SK-MEL-5 (cell line): ENCODE data around the gene SGSM1. TPM values are rescaled to one million over a fixed set of nuclear protein-coding genes. Genes with fewer than 3 reads are reported as not detected.

Experiments used
- DNase-seq: peaks from one replicate; pipeline ENCODE4 v3.0.0-alpha.2; 2016; ENCODE audit warnings: low read depth, low spot score
- in situ Hi-C: cut with HindIII; loops from 2 replicates; pipeline ENCODE4 v1.10.0; 2016; ENCODE audit warnings: low sequenced_read_pairs, high pct_unique_total_duplicates, low pct_unique_long_range_greater_than_20kb
- polyA plus RNA-seq, 2 experiments: library from polyadenylated mRNA; depleted of rRNA; stranded (reverse); fragments of >200 nt; gene quantifications; 2 replicates each; pipeline ENCODE4 v1.2.3, GENCODE V29; 2015
- total RNA-seq: library from RNA; depleted of rRNA; stranded (reverse); fragments of >200 nt; shearing (Covaris generic); gene quantifications from 2 replicates; pipeline ENCODE4 v1.2.3, GENCODE V29; 2014; rRNA removed

SGSM1 gene, protein sequence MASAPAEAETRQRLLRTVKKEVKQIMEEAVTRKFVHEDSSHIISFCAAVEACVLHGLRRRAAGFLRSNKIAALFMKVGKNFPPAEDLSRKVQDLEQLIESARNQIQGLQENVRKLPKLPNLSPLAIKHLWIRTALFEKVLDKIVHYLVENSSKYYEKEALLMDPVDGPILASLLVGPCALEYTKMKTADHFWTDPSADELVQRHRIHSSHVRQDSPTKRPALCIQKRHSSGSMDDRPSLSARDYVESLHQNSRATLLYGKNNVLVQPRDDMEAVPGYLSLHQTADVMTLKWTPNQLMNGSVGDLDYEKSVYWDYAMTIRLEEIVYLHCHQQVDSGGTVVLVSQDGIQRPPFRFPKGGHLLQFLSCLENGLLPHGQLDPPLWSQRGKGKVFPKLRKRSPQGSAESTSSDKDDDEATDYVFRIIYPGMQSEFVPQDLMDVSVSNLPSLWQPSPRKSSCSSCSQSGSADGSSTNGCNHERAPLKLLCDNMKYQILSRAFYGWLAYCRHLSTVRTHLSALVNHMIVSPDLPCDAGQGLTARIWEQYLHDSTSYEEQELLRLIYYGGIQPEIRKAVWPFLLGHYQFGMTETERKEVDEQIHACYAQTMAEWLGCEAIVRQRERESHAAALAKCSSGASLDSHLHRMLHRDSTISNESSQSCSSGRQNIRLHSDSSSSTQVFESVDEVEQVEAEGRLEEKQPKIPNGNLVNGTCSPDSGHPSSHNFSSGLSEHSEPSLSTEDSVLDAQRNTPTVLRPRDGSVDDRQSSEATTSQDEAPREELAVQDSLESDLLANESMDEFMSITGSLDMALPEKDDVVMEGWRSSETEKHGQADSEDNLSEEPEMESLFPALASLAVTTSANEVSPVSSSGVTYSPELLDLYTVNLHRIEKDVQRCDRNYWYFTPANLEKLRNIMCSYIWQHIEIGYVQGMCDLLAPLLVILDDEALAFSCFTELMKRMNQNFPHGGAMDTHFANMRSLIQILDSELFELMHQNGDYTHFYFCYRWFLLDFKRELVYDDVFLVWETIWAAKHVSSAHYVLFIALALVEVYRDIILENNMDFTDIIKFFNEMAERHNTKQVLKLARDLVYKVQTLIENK
- 0.03 TPM in 1 of 2 replicates, not detected in the other for total RNA-seq
- 0.01 TPM in 1 of 2 replicates, not detected in the other for polyA plus RNA-seq (2015; cell fraction: cytosol; rRNA removed)
- not detected in 2 replicates for polyA plus RNA-seq (2015; cell fraction: nucleus; rRNA removed)

DNA sequence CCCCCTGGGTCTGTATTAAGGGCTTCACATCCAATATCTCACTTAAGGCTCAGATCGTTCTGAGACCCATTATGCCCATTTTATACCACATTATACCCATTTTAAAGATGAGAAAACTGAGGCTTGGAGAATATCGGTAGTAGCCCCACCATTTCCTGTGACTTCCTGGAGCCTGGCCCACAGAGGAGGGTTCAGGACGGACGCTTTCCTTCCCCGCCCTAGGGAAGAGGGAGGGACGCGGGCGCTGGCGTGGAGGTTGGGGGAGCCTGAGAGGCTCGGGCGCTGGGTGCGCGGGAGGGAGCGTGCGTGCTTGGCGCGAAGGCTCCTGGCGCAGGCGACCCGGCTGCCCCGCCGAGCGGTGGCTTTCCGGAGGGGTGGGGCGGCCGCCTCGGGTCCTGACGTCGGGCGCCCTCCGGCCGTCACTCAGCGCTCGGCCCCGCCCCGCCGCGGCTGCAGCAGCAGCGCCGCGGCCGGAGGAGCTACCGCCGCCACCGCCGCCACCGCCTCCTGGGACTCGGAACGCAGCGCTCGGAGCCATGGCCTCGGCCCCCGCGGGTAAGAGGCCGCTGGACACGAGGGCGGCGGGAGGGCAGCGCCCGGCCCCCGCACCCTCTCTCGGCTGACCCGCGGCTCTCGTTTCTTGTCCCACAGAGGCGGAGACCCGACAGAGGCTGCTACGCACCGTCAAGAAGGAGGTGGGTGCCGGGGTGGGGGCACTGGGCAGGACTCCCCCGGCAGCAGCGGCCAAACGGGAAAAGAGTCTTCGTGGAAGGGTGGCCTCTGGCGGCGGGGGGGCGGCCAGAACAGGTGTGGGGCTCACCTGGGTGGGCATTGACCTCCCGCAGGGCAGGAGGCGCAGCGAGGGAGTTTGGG lies at the start of gene SGSM1:
Gene SGSM1, plus strand, starts transcription at position 422 of the 873 bp plus-strand sequence. Its CDS starts 115 bp downstream, at position 537.
- in situ Hi-C loops = no loop called here

DNA sequence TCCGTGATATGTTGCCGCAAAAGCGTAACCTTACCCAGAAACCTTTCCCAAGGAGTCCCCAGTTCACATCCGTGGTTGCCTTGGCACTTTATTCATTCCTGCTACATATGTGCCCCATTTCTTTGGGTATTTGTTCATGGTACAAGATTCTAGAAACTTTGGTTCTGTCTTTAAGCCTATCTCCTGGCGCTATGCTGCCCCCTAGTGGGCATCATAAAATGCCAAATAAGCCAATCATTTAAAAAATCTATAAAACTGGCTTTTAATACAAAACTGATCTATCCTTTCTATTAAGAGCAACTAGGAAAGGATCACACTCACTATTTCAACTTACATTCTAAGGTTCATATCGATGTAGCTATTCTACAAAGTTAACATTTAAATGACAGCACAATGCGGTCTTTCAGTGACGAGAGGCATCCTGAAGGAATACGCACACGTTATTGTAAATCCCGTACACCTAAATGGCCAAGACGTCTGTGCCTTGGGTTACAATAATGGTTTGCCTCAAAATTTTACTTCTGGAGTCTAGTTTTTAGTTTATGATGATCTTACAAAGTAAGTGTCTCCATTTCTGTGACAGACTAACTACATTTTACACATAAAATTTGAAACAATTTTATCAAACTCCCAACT lies 47.7 kb upstream of the SGSM1 start:
- in situ Hi-C loops = no loop called here
- DNase-seq = peak; percentile 70

More for the DNA sequence above, at the start of gene SGSM1:
- peak; percentile 72 for DNase-seq

DNA sequence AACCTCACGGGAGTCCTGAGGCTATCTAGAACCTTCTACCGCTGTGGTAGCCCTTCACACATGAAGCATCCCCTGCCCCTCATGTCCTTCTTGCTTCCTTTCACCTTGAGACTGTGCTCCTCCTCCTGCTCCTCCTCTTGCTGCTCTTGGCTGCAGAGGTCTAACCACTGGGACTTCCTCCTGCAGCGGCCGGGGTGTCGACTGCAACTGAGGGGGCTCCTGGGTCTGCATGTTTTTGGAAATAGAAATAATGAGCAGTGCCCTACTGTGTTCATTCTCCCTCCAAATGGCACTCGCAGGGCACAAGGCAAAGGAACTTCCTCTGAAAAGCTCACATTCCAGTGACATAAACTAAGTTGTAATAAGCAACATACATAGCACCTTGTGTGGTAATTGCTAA lies 46.2 kb upstream of the SGSM1 start:
- DNase-seq = no peak
- in situ Hi-C loops = no loop called here

DNA sequence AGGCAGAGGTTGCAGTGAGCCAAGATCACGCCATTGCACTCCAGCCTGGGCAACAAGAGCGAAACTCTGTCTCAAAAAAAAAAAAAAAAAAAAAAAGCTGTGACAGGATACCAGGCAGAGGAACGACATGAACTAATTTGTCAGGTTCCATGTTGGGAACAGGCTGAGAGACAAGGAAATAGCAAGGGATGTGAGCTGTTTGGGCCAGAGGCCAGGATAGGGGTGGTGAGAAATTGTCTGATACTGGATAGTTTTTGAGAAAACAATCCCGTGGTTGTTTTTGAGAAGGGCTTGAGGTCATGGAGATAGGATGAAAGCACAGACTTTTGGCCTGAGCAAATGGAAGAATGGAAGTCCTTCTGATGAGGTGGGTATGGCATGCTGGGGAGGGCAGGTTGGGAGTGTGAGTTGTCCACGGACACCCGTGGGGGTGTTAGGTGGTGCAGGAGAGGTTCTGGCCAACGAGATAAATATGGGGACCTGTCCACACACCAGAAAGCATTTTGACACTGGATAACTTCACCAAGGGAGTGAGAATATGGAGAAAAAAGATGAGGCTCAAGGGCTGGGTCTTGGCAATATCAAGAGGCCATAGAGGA lies 45.2 kb upstream of the SGSM1 start:
- DNase-seq = peak; percentile 67
- in situ Hi-C loops = no loop called here

DNA sequence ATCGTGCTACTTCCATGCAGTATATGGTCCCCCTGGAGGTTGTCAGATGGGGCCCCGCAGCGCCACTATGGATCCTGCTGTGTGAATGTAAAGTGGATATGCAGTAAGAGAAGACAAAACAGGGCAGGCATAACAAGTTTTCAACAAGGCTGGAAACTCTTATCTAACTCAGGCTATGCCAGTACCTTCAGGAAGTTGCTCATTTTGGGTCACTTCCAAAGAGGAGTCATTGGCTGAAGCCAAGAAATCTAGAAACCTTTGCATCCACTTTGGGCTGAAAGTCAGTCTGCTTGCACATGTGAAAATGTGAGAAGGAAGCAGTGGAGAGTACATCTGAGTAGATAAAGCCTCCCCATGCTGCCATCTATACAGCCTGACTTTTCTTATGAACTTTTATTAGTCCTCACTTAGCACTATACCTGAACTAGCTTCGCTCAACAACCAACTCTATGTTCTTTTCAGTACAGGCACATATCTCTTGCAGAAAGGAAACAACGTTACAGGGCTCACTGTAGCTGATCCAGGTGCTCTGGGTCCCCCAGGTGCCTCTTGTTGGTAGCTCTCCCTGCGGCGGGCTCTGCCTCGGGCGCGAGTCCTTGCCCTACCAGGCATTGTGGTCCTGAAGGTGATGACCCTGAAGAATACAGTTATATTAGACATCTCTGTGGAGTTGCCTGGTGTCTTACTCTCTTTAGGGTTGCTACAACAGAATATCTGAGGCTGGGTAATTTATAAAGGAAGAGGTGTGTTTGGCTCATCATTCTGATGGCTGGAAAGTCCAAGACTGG lies 43.9 kb upstream of the SGSM1 start:
- no peak for DNase-seq

DNA sequence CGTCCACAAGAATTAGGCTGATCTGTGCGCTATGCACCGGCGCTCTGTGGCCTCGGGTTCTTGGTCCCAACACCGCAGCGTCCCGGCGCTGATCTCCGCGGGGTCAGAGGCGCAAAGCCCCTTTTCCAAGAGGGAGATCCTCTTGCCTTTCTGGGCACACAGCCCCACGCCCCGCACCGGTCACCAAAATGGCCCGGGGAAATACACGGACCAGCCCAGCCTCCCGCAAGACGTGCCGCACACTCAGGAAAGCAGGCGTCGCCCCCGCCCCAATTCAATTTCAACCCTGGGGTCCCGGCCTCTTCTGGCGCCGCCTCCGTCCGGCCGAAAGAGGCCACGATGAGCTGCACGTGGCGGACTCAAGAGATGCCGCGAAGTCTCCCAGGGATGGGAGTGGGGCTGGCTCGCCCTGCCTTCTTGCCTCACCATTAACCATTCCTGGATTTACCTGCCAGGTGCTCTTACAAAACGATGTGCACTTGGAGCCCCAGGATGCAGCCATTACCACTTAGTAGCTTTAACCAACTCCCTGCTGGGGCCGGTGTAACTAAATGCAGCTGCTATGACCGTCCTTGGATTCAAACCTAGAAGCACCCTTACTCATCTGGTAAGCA lies 42.0 kb upstream of the SGSM1 start:
- no peak for DNase-seq
- in situ Hi-C loops = no loop called here

More for the DNA sequence above, 43.9 kb upstream of the SGSM1 start:
- in situ Hi-C loops = no loop called here

DNA sequence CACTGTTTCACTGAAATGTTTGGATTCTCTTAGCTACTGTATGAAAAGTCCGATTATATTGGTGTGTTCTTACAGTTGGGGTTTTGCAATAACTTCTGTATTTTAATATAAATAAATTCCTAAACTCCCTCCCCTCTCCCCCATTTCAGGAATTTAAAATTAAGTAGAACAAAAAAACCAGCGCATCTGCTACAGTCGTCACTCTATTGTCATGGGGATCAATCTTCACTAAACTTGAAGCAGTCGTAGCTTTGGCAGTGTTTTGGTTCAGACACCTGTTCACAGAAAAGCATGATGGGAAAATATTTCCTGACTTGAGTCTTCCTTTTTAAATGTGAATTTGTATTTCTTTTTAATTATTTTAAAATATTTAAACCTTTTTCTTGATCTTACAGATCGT lies 40.8 kb upstream of the SGSM1 start:
- no peak for DNase-seq
- in situ Hi-C loops = no loop called here

DNA sequence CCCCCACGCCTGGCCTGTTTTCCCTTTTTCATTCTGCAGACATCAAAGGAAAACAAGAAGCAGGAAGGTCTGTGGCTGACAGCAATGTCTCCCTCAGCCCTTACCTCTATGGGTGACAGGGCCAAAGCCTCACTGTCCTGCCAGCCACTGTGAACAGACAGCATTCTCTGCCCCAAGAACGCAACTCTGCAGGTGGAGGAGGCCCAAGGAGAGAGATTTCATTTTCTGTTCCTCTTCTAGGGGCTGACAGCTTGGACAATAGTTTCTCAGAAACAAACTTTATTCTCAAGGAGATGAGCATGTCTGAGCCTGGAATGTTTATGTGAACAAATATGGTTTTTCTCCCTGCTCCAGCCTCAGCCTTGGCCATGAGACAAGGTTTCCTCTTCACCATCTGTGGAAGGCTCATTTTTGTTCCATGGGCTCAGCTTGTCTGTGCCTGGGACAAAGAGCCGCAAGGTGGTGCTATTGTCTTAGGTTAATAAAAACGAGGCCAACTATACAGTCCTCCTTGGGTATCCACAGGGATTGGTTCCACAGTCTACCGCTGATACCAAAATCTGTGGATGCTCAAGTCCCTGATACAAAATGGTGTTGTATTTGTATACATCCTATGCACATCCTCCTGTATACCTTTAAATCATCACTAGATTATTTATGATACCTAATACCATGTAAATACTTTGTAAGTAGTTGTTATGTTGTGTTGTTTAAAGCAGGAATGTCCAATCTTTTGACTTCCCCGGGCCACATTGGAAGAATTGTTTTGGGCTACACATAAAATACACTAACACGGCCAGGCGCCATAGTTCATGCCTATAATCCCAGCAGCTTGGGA lies 37.3 kb upstream of the SGSM1 start:
- DNase-seq = peak; percentile 84
- in situ Hi-C loops = no loop called here

DNA sequence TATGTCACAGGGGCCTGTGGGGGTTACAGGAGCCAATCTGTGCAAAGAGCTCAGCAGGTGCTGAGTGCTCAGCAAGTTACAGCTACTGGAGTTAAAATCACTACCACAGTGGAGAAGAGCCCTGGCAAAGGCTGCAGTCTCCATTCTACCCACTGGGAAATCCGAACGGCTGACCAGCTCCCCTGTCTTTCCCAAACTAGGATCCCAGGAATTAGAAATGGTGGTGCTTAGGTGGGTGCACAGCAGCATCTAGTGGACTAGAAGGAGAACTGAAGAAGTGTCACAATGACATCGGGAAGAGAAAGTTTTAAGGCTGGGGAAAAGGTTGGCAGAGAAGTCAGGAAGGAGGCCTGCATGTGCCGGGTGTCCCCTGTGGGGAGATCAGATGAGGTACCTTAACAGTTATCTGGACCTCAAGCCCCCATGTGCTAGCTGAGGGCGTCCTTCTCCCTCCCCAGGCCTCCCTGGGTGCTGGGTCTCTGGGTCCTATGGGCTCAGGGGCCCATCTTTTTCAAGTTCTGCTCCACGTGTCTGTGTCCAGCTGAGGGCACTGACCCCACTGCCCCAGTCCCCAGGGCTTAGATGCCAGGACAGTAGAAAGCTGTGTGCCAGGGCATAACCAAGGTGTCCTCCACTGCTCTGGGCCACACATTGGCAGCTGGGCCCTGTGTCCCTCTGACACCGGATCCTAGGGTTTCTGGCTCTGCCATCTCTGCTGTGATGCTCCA lies 33.4 kb upstream of the SGSM1 start:
- peak; percentile 83 for DNase-seq
- in situ Hi-C loops = no loop called here

DNA sequence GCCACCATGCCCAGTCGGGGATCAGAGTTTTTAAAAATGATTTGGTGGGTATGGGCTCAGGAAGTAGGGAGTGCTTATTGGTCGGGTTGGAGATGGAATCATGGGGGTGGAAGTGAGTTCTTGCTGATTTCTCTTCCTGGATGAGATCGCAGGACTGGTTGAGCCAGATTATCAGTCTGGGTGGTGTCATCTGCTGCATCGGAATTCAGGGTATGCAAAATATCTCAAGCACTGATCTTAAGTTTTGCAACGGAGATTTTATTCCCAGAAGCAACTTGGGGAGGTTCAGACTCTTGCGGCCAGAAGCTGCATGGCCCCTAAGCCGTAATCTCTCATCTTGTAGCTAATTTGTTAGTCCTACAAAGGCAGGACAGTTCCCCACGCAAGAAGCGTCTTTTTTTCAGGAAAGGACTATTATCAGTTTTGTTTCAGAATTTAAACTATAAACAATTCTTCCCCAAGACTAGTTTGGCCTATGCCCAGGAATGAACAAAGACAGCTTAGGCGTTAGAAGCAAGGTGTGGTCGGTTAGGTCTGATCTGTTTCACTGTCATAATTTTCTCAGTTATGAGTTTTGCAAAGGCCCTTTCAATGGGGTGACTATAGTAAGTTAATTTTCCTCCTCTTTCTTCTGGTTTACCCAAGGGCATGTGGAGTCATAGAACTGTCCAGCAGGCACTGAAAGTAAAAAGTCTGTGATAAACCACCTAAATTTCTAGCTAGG lies 30.1 kb upstream of the SGSM1 start:
- in situ Hi-C loops = no loop called here
- DNase-seq = no peak

DNA sequence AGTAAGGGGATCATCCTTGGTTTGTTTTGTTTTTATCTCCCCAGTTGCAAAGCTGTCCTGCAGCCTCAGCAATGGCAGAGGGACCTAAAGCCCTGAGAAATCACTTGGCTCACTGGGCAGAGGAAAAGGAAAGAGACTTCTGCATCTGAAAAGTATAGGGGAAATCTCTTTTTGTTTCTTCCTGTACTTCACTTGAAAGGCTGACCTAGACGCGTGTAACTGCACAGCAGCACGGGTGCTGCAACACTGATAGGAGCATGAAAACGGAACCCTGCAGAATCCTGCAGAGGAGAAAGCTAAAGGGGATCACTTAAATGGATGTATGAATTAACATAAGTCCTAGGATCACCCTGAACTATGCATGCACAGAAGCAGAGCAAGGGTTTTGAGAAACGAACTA lies 29.5 kb upstream of the SGSM1 start:
- DNase-seq = no peak
- in situ Hi-C loops = no loop called here

DNA sequence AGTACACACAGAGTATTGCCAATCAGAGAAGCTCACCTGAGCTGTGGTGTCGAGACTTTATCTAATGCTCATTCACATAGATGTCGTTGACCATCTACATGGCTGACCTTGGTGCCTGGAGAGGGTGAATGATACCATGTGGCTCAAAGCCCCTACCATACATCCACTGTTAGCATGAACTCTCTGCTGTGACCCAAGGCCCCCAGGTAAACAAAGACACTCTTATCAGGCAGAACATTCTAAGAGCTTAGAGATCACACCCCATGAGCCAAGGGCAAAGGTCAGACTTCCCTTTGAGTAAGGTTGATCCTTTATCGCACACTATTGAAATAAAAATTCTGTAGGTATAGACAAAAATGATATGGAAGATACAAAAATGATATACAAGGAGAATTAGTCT lies 16.5 kb upstream of the SGSM1 start:
- in situ Hi-C loops = no loop called here
- DNase-seq = no peak

DNA sequence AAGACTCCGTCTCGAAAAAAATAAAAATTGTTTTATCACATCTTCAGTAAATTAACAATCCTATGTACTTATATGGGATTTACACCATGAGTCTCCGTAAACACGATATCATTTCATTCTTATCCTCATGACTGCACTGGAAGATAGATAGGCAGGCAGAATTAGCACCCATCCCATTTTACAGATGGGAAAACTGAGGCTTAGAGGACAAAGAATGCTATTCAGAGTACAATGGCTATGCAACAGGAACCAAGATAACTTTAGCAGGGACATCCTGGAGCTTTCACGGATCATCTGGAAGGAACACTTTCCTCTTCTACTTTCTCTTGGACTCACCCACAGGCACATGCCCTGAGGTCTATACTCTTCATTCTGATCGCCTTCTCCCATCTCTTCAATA lies 14.6 kb upstream of the SGSM1 start:
- in situ Hi-C loops = no loop called here
- DNase-seq = no peak
